ENCODE data around the gene ERBIN. TPM values are rescaled to one million over a fixed set of nuclear protein-coding genes. Genes with fewer than 3 reads are reported as not detected.

The ERBIN gene
- total and polyA plus RNA-seq, 2 of the 4 experiments (the other 2 are of a cell fraction), result 25.8 to 70.1 TPM

- no peaks in the 10 kb centered on the region for H3K9me3 ChIP-seq (ENCODE audit: control insufficient read depth, insufficient read depth, low read length)
- no peak overlapping the region for H4K5ac ChIP-seq (ENCODE audit: low read depth, low read length)
- no peak overlapping the region for H3K4me3 ChIP-seq (ENCODE audit: insufficient read depth, low read depth, low read length)
- no peak overlapping the region for H2BK120ac ChIP-seq (ENCODE audit: low read depth, low read length)
- no peak overlapping the region for H2BK20ac ChIP-seq (ENCODE audit: low read depth, low read length)
- no peaks in the 10 kb centered on the region for H3K27me3 ChIP-seq (ENCODE audit: control insufficient read depth, insufficient read depth, low read length)
- H3K4ac ChIP-seq (ENCODE audit: low read depth, low read length), result no peak overlapping the region
- H4K20me1 ChIP-seq (ENCODE audit: insufficient read depth, low read length), result no peaks in the 10 kb centered on the region
- H2BK5ac ChIP-seq (ENCODE audit: low read depth, low read length, poor library complexity, severe bottlenecking), result no peak overlapping the region
- no peaks in the 10 kb centered on the region for H3K36me3 ChIP-seq (ENCODE audit: control insufficient read depth, insufficient read depth, low read length)
- no peak overlapping the region for H3K27ac ChIP-seq (ENCODE audit: insufficient read depth, low read length)
- intact Hi-C loops (cut with micrococcal nuclease), result no loop called here
- no peak for ATAC-seq (ENCODE audit: low read depth)
- no TSS peak for BruUV-seq (replicated peaks)
- H2AK9ac ChIP-seq (replicated peaks; ENCODE audit: low read depth, low read length, poor library complexity), result no peak overlapping the region
- H3K14ac ChIP-seq (replicated peaks; ENCODE audit: low read depth, low read length), result no peak overlapping the region
- POLR2A ChIA-PET (ENCODE audit: unreplicated experiment), result no interaction called here
- H3K56ac ChIP-seq (ENCODE audit: extremely low read depth, insufficient read depth, low read length), result no peak overlapping the region
- CTCF ChIA-PET, result interaction anchor here (0.6 to 1.2 kb wide), 2 partner anchors 8 to 53 kb away, joined by 3 to 4 read pairs; no protein-coding TSS in a partner anchor
- H4K8ac ChIP-seq (ENCODE audit: low read depth in 2 of 2, low read length in 2 of 2), result no peak overlapping the region
- no peaks in the 10 kb centered on the region for H3K79me1 ChIP-seq (ENCODE audit: low read depth in 1 of 2, low read length in 2 of 2)
- H4K91ac ChIP-seq (ENCODE audit: insufficient read depth, low read depth, low read length), result no peak overlapping the region
- DNase-seq, result no peak
- peaks cover 2% of the 10 kb centered on the region; the same call in 1 of the 2 replicates for H3K4me1 ChIP-seq (ENCODE audit: control insufficient read depth, insufficient read depth, low read length)
- in situ Hi-C loops (cut with MboI; ENCODE audit: low sequenced_read_pairs), result no loop called here
- dilution Hi-C loops (cut with HindIII; ENCODE audit: low sequenced_read_pairs, unreplicated experiment), result no loop called here
- H3K4me2 ChIP-seq (ENCODE audit: low read depth, low read length), result no peak overlapping the region
- TF ChIP-seq SMC3 (IDR thresholded peaks at IDR 0.05; ENCODE audit: low read depth, low read length) (no peak), MAZ (IDR thresholded peaks at IDR 0.05; ENCODE audit: borderline replicate concordance, low read depth, low read length) (no peak), NFE2L2 (IDR thresholded peaks at IDR 0.05; ENCODE audit: low read depth, low read length) (no peak), FOS (IDR thresholded peaks at IDR 0.05; ENCODE audit: low read depth, low read length) (no peak), RFX5 (IDR thresholded peaks at IDR 0.05; ENCODE audit: low read depth, low read length) (no peak), CTCF (conservative IDR thresholded peaks at IDR 0.05; ENCODE audit: low read depth, low read length) (no peak), USF2 (IDR thresholded peaks at IDR 0.05; ENCODE audit: low read depth, low read length) (no peak), CEBPB (IDR thresholded peaks at IDR 0.05; ENCODE audit: low read depth, low read length) (no peak), RAD21 (IDR thresholded peaks at IDR 0.05; ENCODE audit: low read length) (no peak), RCOR1 (IDR thresholded peaks at IDR 0.05; ENCODE audit: insufficient replicate concordance, low read length) (no peak), MXI1 (IDR thresholded peaks at IDR 0.05; ENCODE audit: borderline replicate concordance, low read depth, low read length) (no peak), ELK1 (IDR thresholded peaks at IDR 0.05; ENCODE audit: borderline replicate concordance, low read depth, low read length) (no peak), BHLHE40 (IDR thresholded peaks at IDR 0.05; ENCODE audit: low read depth, low read length) (no peak), MAFK (IDR thresholded peaks at IDR 0.05; ENCODE audit: low read depth, low read length) (no peak)
- H2BK15ac ChIP-seq (ENCODE audit: low read depth, low read length), result no peak overlapping the region
- no peaks in the 10 kb centered on the region for H3K9me1 ChIP-seq (ENCODE audit: insufficient read depth, low read length)
- no peak overlapping the region for H3K18ac ChIP-seq (ENCODE audit: low read depth, low read length)
- H2AK5ac ChIP-seq (ENCODE audit: low read depth, low read length), result no peak overlapping the region
- H2AFZ ChIP-seq (replicated peaks; ENCODE audit: low read length, poor library complexity), result no peak overlapping the region
- H3K9ac ChIP-seq (ENCODE audit: low read depth, low read length), result no peak overlapping the region
- H3K23ac ChIP-seq (ENCODE audit: low read depth, low read length), result no peak overlapping the region
- no CpG with 5 or more reads among the region's 1 CpG for WGBS, 2 experiments (ENCODE audit: extremely low coverage in 2 of 2, insufficient read length in 1 of 2)
Observed at GRCh38 chr5:65916636-65917035, 9.7 kb upstream of the ERBIN start.
